ENCODE measurements around the gene LSM3.

DNA sequence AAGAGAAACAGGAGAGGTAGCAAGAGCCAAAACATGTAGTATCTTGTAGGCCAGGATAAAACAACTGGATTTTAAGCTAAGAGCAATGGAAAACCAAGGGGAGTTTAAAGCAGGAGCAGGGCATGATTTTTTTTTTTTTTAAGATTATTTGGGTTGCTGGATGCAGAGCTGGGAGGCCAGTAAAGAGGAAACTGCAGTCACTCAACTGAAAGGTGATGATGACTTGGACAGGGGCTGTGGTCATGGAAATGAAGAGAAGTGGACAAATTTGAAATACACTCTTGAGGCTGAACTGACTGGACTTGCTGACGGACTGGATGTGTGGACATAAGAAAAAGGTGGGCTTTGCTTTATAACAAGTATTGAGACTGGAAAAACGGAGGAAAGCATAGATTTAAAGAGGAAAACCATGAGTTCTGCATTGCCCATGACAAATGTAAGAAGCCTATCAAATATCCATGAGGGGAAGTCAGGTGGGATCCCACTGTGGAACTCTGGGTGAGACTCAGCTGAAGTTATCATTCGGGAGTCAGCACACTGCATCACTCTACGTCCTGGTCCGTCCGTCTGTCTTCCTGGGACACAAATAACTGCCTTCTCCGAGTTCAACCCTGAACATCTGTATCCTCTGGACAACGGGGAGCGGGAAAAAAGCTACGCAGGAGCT, 904 bp upstream of the LSM3 start:
- TF ChIP-seq, protein P1, sequence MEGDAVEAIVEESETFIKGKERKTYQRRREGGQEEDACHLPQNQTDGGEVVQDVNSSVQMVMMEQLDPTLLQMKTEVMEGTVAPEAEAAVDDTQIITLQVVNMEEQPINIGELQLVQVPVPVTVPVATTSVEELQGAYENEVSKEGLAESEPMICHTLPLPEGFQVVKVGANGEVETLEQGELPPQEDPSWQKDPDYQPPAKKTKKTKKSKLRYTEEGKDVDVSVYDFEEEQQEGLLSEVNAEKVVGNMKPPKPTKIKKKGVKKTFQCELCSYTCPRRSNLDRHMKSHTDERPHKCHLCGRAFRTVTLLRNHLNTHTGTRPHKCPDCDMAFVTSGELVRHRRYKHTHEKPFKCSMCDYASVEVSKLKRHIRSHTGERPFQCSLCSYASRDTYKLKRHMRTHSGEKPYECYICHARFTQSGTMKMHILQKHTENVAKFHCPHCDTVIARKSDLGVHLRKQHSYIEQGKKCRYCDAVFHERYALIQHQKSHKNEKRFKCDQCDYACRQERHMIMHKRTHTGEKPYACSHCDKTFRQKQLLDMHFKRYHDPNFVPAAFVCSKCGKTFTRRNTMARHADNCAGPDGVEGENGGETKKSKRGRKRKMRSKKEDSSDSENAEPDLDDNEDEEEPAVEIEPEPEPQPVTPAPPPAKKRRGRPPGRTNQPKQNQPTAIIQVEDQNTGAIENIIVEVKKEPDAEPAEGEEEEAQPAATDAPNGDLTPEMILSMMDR (IDR thresholded peaks at IDR 0.05): no peak
- no peak for TF ChIP-seq ZFX (IDR thresholded peaks at IDR 0.05; ENCODE audit: borderline replicate concordance)

Measured in 22Rv1 (cell line).